ENCODE data around the gene P2RY2. TPM values are rescaled to one million over a fixed set of nuclear protein-coding genes. Genes with fewer than 3 reads are reported as not detected.

P2RY2 gene
- total RNA-seq, 4 donors from 2014 or later, result 36.2 to 50.3 (median 43.8) TPM

DNA sequence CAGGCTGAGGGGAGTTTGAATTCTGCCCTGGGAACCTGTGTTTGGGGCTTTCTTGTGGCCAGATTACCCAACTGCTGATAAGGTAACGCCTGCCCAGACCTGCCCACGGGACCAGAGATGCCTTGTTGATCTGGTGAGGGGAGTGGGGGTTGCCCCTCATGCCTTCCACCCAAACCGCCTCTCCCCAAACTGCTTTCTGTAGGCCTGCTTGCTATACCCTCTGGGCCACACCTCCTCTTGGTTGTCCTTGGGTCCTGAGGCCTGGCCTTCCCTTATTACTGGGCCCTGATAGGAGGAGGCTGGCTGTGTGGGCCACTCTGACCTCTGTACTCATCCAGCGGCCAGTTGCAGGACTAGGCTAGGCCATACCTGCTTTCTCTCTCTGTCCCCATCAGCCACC, 3.4 kb downstream of the P2RY2 start:
- no peak for DNase-seq
- no peak for TF ChIP-seq POLR2A (IDR thresholded peaks at IDR 0.05)
- TF ChIP-seq, protein P1, sequence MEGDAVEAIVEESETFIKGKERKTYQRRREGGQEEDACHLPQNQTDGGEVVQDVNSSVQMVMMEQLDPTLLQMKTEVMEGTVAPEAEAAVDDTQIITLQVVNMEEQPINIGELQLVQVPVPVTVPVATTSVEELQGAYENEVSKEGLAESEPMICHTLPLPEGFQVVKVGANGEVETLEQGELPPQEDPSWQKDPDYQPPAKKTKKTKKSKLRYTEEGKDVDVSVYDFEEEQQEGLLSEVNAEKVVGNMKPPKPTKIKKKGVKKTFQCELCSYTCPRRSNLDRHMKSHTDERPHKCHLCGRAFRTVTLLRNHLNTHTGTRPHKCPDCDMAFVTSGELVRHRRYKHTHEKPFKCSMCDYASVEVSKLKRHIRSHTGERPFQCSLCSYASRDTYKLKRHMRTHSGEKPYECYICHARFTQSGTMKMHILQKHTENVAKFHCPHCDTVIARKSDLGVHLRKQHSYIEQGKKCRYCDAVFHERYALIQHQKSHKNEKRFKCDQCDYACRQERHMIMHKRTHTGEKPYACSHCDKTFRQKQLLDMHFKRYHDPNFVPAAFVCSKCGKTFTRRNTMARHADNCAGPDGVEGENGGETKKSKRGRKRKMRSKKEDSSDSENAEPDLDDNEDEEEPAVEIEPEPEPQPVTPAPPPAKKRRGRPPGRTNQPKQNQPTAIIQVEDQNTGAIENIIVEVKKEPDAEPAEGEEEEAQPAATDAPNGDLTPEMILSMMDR (IDR thresholded peaks at IDR 0.05), result no peak
- Histone ChIP-seq H3K27ac (peak overlapping the region in 1 of 4 donors; percentile 87), H3K27me3 (peaks cover 0 to 20% (median 0%) of the 10 kb centered on the region in 4 donors), H3K36me3 (peaks cover 0 to 27% (median 0%) of the 10 kb centered on the region in 3 donors), H3K4me3 (no peak overlapping the region), H3K4me1 (peaks cover 25 to 86% (median 32%) of the 10 kb centered on the region in 3 donors), H3K9me3 (no peaks in the 10 kb centered on the region)
- WGBS, 2 donors, result 88% methylated on average over 2 of the region's 4 CpGs; no CpG with 5 or more reads in 1 of the 2 donors
- intact Hi-C loops (cut with DNase I), result no loop called here

GRCh38 chr11:73221996-73222395, 3.9 kb downstream of the P2RY2 start:
- Histone ChIP-seq H3K27ac (peak overlapping the region in 1 of 4 donors; percentile 16), H3K27me3 (peaks cover 0 to 20% (median 0%) of the 10 kb centered on the region in 4 donors), H3K4me1 (peaks cover 21 to 86% (median 34%) of the 10 kb centered on the region in 3 donors), H3K36me3 (peaks cover 0 to 27% (median 0%) of the 10 kb centered on the region in 3 donors), H3K9me3 (no peaks in the 10 kb centered on the region), H3K4me3 (no peak overlapping the region)
- intact Hi-C loops (cut with DNase I), result no loop called here
- WGBS, 2 donors, result 95 to 100% methylated on average over 1 to 4 of the region's 5 CpGs
- no peak for TF ChIP-seq POLR2A (IDR thresholded peaks at IDR 0.05)
- TF ChIP-seq, protein P1 (IDR thresholded peaks at IDR 0.05), result no peak
- DNase-seq, result no peak

- H3K4me1 ChIP-seq, result peaks cover 21 to 86% (median 40%) of the 10 kb centered on the region in 3 donors
- H3K27ac ChIP-seq, result no peak overlapping the region
- TF ChIP-seq, protein P1 (IDR thresholded peaks at IDR 0.05), result no peak
- no peak for TF ChIP-seq POLR2A (IDR thresholded peaks at IDR 0.05)
- H3K36me3 ChIP-seq, result peaks cover 0 to 37% (median 0%) of the 10 kb centered on the region in 3 donors
- H3K4me3 ChIP-seq, result no peak overlapping the region
- 69 to 76% methylated on average over 6 to 10 of the region's 10 CpGs for WGBS, 2 donors
- no peak for DNase-seq
- intact Hi-C loops (cut with DNase I), result no loop called here
- peaks cover 0 to 3% (median 0%) of the 10 kb centered on the region in 4 donors for H3K27me3 ChIP-seq
- H3K9me3 ChIP-seq, result no peaks in the 10 kb centered on the region
Observed at GRCh38 chr11:73223998-73224730, 6.1 kb downstream of the P2RY2 start.

DNA sequence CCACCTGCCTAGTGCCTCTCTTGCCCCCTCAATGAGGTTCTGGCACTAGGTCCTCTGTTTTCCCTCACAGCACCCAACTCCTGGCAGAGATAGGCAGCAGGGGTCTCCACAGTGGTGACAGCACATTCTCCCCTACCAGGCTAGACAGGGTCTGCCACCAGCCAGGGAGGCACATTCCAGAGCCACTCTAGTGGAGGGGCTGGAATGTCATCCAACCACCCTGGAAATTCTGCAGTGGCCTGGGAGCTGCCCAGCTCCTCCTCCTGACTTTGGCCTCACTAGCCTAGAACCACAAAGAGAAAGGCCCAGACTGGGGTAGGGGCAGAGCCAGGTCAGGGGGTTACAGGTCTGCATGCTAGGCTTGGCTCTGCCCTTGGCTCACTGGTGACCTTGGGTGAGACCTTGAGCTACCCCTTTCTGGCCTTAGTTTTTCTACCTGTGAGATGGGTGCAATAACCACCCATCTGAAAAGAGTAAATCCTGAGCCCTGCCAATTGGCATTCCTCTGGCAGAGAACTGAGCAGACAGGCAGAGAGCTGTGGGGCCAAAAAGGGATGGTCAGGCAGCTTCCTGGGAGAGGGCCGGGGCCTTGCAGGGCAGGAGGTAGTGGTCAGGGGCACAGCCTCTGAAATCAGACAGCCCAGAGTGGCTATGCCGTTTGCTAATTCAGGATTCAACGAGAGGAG, 7.1 kb downstream of the P2RY2 start:
- Histone ChIP-seq H3K27me3 (no peaks in the 10 kb centered on the region), H3K4me1 (peaks cover 13 to 86% (median 41%) of the 10 kb centered on the region in 3 donors), H3K9me3 (no peaks in the 10 kb centered on the region), H3K4me3 (no peak overlapping the region), H3K27ac (peak overlapping the region in 2 of 4 donors; percentile 24 to 71), H3K36me3 (peaks cover 0 to 47% (median 0%) of the 10 kb centered on the region in 3 donors)
- no peak for DNase-seq
- TF ChIP-seq, protein P1 (IDR thresholded peaks at IDR 0.05), result no peak
- TF ChIP-seq POLR2A (IDR thresholded peaks at IDR 0.05), result no peak
- intact Hi-C loops (cut with DNase I), result loop anchor here (5.0 kb wide), 1 partner anchor 38 kb away; no protein-coding TSS in a partner anchor
- 51 to 60% methylated on average over 1 to 3 of the region's 3 CpGs for WGBS, 2 donors

- TF ChIP-seq POLR2A (IDR thresholded peaks at IDR 0.05), result no peak
- TF ChIP-seq, protein P1 (IDR thresholded peaks at IDR 0.05), result no peak
- Histone ChIP-seq H3K27ac (peak overlapping the region in 3 of 4 donors; percentile 19 to 71 (median 24)), H3K27me3 (no peaks in the 10 kb centered on the region)
Observed at GRCh38 chr11:73225851-73226250, 7.8 kb downstream of the P2RY2 start.

More at GRCh38 chr11:73225851-73226250, 7.8 kb downstream of the P2RY2 start:
- WGBS, 2 donors, result 83 to 89% methylated on average over 7 of the region's 7 CpGs
- Histone ChIP-seq H3K36me3 (peaks cover 0 to 54% (median 0%) of the 10 kb centered on the region in 3 donors), H3K4me1 (peaks cover 8 to 80% (median 35%) of the 10 kb centered on the region in 3 donors), H3K4me3 (no peak overlapping the region), H3K9me3 (no peaks in the 10 kb centered on the region)
- no peak for DNase-seq
- intact Hi-C loops (cut with DNase I), result loop anchor here (5.0 kb wide), 1 partner anchor 39 kb away; no protein-coding TSS in a partner anchor

Measured in esophagus squamous epithelium (tissue), 5 donors.